ENCODE results near the gene TTF2. TPM values are rescaled to one million over a fixed set of nuclear protein-coding genes. Genes with fewer than 3 reads are reported as not detected.

The TTF2 gene
- polyA plus RNA-seq, 1 donor from 2014 or later = 2.6 TPM

DNA sequence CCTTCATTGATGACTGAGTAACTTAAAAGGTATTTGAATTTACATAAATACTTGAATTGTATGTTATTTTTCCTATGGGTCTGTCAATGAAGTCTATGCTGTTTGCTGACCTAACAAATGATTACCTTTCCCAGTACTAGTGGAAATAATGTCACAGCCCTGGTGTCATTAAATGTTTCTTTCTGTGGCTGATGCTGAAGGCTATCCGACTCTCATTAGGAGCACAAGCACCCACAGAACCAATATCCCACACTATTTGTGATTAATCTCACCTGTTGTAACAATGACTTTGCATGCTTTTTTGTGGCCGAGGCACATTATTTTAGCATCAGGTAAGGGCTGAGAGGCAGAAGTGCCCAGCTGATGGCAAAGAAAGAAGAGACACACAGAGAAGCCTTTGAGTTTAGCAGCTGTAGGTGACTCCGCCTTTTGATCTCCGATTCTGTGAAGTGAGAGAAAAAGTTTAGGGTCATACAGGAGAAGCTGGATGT lies 87.3 kb downstream of the TTF2 start:
- no peak overlapping the region for H3K4me2 ChIP-seq (ENCODE audit: low read length)
- H3K27ac ChIP-seq (ENCODE audit: low read length) = no peak overlapping the region

DNA sequence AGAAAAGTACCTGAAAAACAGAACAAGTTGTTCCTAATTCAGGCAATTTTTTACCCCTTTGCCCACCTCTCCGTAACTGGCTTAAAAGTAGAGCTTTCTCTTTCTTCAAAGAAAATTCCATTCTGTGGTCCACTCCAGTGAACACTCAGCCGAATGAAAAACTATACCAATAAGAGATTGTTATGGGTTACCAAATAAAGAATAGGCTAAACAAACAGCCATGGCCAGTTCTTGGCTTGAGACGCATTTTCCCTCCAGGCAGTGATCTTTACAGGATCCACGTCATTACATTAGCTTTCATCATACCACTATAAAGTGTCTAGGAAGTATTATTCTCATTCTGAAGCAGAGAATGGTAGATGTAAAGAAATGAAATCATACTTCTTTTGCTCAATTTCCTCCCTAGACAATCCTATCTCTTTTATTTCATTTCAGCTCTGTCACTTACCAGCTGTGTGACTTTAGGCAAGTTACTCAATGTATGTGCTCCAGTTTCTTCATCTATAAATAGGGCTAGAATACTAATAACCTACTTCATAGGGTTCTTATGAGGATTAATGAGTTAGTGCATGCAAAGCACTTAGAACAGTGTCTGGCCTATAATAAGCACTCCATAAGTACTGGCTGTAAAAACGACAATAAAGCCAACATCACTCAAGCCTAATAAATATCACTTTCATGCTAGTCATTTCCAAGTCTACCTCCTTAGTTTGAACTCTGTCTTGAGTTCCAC lies 87.9 kb downstream of the TTF2 start:
- Histone ChIP-seq H3K79me2 (replicated peaks; ENCODE audit: insufficient read depth, low read length) (no peaks in the 10 kb centered on the region), H3K9me3 (ENCODE audit: low read length) (no peaks in the 10 kb centered on the region), H3K9ac (ENCODE audit: low read length) (no peak overlapping the region), H3K9me2 (ENCODE audit: insufficient read depth, low read length) (no peaks in the 10 kb centered on the region), H3K27ac (ENCODE audit: low read length) (no peak overlapping the region), H2AFZ (ENCODE audit: low read depth, low read length) (no peak overlapping the region), H3F3A (ENCODE audit: insufficient read depth, low read length, poor library complexity, severe bottlenecking) (no peaks in the 10 kb centered on the region), H3K4me3 (ENCODE audit: low read length) (no peak overlapping the region), H3K4me2 (ENCODE audit: low read length) (no peak overlapping the region), H4K20me1 (ENCODE audit: insufficient read depth) (no peaks in the 10 kb centered on the region), H3K27me3 (ENCODE audit: insufficient read depth, low read depth, low read length) (no peaks in the 10 kb centered on the region), H3K36me3 (ENCODE audit: insufficient read depth, low read length) (no peaks in the 10 kb centered on the region)
- TF ChIP-seq, protein P1, sequence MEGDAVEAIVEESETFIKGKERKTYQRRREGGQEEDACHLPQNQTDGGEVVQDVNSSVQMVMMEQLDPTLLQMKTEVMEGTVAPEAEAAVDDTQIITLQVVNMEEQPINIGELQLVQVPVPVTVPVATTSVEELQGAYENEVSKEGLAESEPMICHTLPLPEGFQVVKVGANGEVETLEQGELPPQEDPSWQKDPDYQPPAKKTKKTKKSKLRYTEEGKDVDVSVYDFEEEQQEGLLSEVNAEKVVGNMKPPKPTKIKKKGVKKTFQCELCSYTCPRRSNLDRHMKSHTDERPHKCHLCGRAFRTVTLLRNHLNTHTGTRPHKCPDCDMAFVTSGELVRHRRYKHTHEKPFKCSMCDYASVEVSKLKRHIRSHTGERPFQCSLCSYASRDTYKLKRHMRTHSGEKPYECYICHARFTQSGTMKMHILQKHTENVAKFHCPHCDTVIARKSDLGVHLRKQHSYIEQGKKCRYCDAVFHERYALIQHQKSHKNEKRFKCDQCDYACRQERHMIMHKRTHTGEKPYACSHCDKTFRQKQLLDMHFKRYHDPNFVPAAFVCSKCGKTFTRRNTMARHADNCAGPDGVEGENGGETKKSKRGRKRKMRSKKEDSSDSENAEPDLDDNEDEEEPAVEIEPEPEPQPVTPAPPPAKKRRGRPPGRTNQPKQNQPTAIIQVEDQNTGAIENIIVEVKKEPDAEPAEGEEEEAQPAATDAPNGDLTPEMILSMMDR (IDR thresholded peaks at IDR 0.05; ENCODE audit: poor library complexity, severe bottlenecking) = no peak
- TF ChIP-seq EZH2 (IDR thresholded peaks at IDR 0.05; ENCODE audit: borderline replicate concordance, insufficient read depth, low read length, poor library complexity, severe bottlenecking) (no peak), TAF1 (IDR thresholded peaks at IDR 0.05; ENCODE audit: low read depth) (no peak), MXI1 (conservative IDR thresholded peaks at IDR 0.05; ENCODE audit: poor library complexity, severe bottlenecking) (no peak), RAD21 (conservative IDR thresholded peaks at IDR 0.05) (no peak), SMC3 (conservative IDR thresholded peaks at IDR 0.05; ENCODE audit: poor library complexity) (no peak), EP300 (conservative IDR thresholded peaks at IDR 0.05; ENCODE audit: poor library complexity, severe bottlenecking) (no peak), POLR2AphosphoS5 (IDR thresholded peaks at IDR 0.05) (no peak)
- TF ChIP-seq, protein P2, sequence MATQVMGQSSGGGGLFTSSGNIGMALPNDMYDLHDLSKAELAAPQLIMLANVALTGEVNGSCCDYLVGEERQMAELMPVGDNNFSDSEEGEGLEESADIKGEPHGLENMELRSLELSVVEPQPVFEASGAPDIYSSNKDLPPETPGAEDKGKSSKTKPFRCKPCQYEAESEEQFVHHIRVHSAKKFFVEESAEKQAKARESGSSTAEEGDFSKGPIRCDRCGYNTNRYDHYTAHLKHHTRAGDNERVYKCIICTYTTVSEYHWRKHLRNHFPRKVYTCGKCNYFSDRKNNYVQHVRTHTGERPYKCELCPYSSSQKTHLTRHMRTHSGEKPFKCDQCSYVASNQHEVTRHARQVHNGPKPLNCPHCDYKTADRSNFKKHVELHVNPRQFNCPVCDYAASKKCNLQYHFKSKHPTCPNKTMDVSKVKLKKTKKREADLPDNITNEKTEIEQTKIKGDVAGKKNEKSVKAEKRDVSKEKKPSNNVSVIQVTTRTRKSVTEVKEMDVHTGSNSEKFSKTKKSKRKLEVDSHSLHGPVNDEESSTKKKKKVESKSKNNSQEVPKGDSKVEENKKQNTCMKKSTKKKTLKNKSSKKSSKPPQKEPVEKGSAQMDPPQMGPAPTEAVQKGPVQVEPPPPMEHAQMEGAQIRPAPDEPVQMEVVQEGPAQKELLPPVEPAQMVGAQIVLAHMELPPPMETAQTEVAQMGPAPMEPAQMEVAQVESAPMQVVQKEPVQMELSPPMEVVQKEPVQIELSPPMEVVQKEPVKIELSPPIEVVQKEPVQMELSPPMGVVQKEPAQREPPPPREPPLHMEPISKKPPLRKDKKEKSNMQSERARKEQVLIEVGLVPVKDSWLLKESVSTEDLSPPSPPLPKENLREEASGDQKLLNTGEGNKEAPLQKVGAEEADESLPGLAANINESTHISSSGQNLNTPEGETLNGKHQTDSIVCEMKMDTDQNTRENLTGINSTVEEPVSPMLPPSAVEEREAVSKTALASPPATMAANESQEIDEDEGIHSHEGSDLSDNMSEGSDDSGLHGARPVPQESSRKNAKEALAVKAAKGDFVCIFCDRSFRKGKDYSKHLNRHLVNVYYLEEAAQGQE (IDR thresholded peaks at IDR 0.05; ENCODE audit: borderline replicate concordance) = no peak

More for the DNA sequence above, 87.3 kb downstream of the TTF2 start:
- Histone ChIP-seq H3K36me3 (ENCODE audit: insufficient read depth, low read length) (no peaks in the 10 kb centered on the region), H3F3A (ENCODE audit: insufficient read depth, low read length, poor library complexity, severe bottlenecking) (no peaks in the 10 kb centered on the region), H2AFZ (ENCODE audit: low read depth, low read length) (no peak overlapping the region), H3K4me3 (ENCODE audit: low read length) (no peak overlapping the region), H3K9me2 (ENCODE audit: insufficient read depth, low read length) (no peaks in the 10 kb centered on the region), H3K9me3 (ENCODE audit: low read length) (no peaks in the 10 kb centered on the region), H3K9ac (ENCODE audit: low read length) (no peak overlapping the region), H3K79me2 (replicated peaks; ENCODE audit: insufficient read depth, low read length) (no peaks in the 10 kb centered on the region), H3K27me3 (ENCODE audit: insufficient read depth, low read depth, low read length) (no peaks in the 10 kb centered on the region), H4K20me1 (ENCODE audit: insufficient read depth) (no peaks in the 10 kb centered on the region)
- TF ChIP-seq TAF1 (IDR thresholded peaks at IDR 0.05; ENCODE audit: low read depth) (no peak), POLR2AphosphoS5 (IDR thresholded peaks at IDR 0.05) (no peak), SMC3 (conservative IDR thresholded peaks at IDR 0.05; ENCODE audit: poor library complexity) (no peak)
- TF ChIP-seq, protein P2 (IDR thresholded peaks at IDR 0.05; ENCODE audit: borderline replicate concordance) = no peak
- TF ChIP-seq, protein P1 (IDR thresholded peaks at IDR 0.05; ENCODE audit: poor library complexity, severe bottlenecking) = no peak

Measured in neural cell (in vitro differentiated cells).